Measurements from ENCODE around the gene ABHD17A. TPM values are rescaled to one million over a fixed set of nuclear protein-coding genes. Genes with fewer than 3 reads are reported as not detected.

ABHD17A gene
- total RNA-seq, 3 donors from 2014 or later = 62.4 to 81.3 (median 76.0) TPM

- TF ChIP-seq POLR2AphosphoS5 (IDR thresholded peaks at IDR 0.05) = no peak
- no peak for TF ChIP-seq POLR2A (IDR thresholded peaks at IDR 0.05)
- no peak for TF ChIP-seq CTCF (IDR thresholded peaks at IDR 0.05)
- H3K9me3 ChIP-seq = no peaks in the 10 kb centered on the region
- peaks cover 4 to 5% of the 10 kb centered on the region in 2 donors for H3K4me1 ChIP-seq
- H3K27me3 ChIP-seq = no peaks in the 10 kb centered on the region
- no peaks in the 10 kb centered on the region for H3K36me3 ChIP-seq
- no peak for DNase-seq (ENCODE audit: low spot score in 2 of 2)
- intact Hi-C loops (cut with DNase I; ENCODE audit: low total_unique reads) = loop anchor here (10.0 kb wide), 1 partner anchor 192 kb away; the partner anchor contains the start of genes IZUMO4 and MOB3A
- no peak overlapping the region for H3K4me3 ChIP-seq
- H3K27ac ChIP-seq = peak overlapping the region in 1 of 2 donors; percentile 21
Measured at GRCh38 chr19:1902923-1903322, 17.6 kb upstream of the ABHD17A start.

GRCh38 chr19:1901940-1902404 is 16.7 kb upstream of the ABHD17A start:
- no peak overlapping the region for H3K4me3 ChIP-seq
- no peak overlapping the region for H3K27ac ChIP-seq
- TF ChIP-seq POLR2A (IDR thresholded peaks at IDR 0.05) = no peak
- TF ChIP-seq CTCF (IDR thresholded peaks at IDR 0.05) = no peak
- TF ChIP-seq POLR2AphosphoS5 (IDR thresholded peaks at IDR 0.05) = no peak
- DNase-seq (ENCODE audit: low spot score in 2 of 2) = no peak
- H3K9me3 ChIP-seq = no peaks in the 10 kb centered on the region
- peaks cover 4 to 5% of the 10 kb centered on the region in 2 donors for H3K4me1 ChIP-seq
- H3K27me3 ChIP-seq = no peaks in the 10 kb centered on the region
- no peaks in the 10 kb centered on the region for H3K36me3 ChIP-seq
- intact Hi-C loops (cut with DNase I; ENCODE audit: low total_unique reads) = loop anchor here (10.0 kb wide), 1 partner anchor 193 kb away; the partner anchor contains the start of genes IZUMO4 and MOB3A

- intact Hi-C loops (cut with DNase I; ENCODE audit: low total_unique reads) = loop anchor here (5.0 kb wide), 1 partner anchor 814 kb away; no protein-coding TSS in a partner anchor
- TF ChIP-seq POLR2AphosphoS5 (IDR thresholded peaks at IDR 0.05) (no peak), POLR2A (IDR thresholded peaks at IDR 0.05) (no peak), CTCF (IDR thresholded peaks at IDR 0.05) (no peak)
- Histone ChIP-seq H3K27me3 (no peaks in the 10 kb centered on the region), H3K36me3 (no peaks in the 10 kb centered on the region), H3K9me3 (no peaks in the 10 kb centered on the region), H3K4me3 (no peak overlapping the region), H3K27ac (peak overlapping the region in 1 of 2 donors; percentile 48), H3K4me1 (no peaks in the 10 kb centered on the region)
- no peak for DNase-seq (ENCODE audit: low spot score in 2 of 2)
Measured at GRCh38 chr19:1896508-1896907, 11.2 kb upstream of the ABHD17A start.

- Histone ChIP-seq H3K27ac (no peak overlapping the region), H3K4me1 (no peaks in the 10 kb centered on the region), H3K4me3 (no peak overlapping the region), H3K9me3 (no peaks in the 10 kb centered on the region), H3K27me3 (no peaks in the 10 kb centered on the region), H3K36me3 (no peaks in the 10 kb centered on the region)
- TF ChIP-seq POLR2A (IDR thresholded peaks at IDR 0.05) = no peak
- no peak for TF ChIP-seq POLR2AphosphoS5 (IDR thresholded peaks at IDR 0.05)
- TF ChIP-seq CTCF (IDR thresholded peaks at IDR 0.05) = no peak
- intact Hi-C loops (cut with DNase I; ENCODE audit: low total_unique reads) = loop anchor here (5.0 kb wide), 1 partner anchor 384 kb away; no protein-coding TSS in a partner anchor
- DNase-seq (ENCODE audit: low spot score in 2 of 2) = no peak
Measured at GRCh38 chr19:1893791-1894190, 8.5 kb upstream of the ABHD17A start.

GRCh38 chr19:1889907-1890306 is 4.6 kb upstream of the ABHD17A start:
- Histone ChIP-seq H3K4me1 (no peaks in the 10 kb centered on the region), H3K4me3 (no peak overlapping the region), H3K27ac (no peak overlapping the region), H3K36me3 (no peaks in the 10 kb centered on the region), H3K9me3 (no peaks in the 10 kb centered on the region), H3K27me3 (no peaks in the 10 kb centered on the region)
- no peak for DNase-seq (ENCODE audit: low spot score in 2 of 2)
- TF ChIP-seq CTCF (IDR thresholded peaks at IDR 0.05) = no peak
- intact Hi-C loops (cut with DNase I; ENCODE audit: low total_unique reads) = loop anchor here (5.0 kb wide), 1 partner anchor 387 kb away; no protein-coding TSS in a partner anchor
